HepG2 (cell line): ENCODE measurements around the gene FLRT2.

Experiments
- GTF3A ChIP-seq: sonication (generic); formaldehyde crosslinking; conservative IDR thresholded peaks from 2 replicates; pipeline ENCODE4 v1.4.0; 2020; ENCODE audit warnings: mild to moderate bottlenecking, missing genetic modification reagents
- MED1 ChIP-seq: sonication (generic); formaldehyde crosslinking; IDR thresholded peaks from 2 replicates; pipeline ENCODE4 v1.4.0; 2020; ENCODE audit warnings: missing genetic modification reagents
- NAIF1 ChIP-seq: sonication (generic); formaldehyde crosslinking; IDR thresholded peaks from 2 replicates; pipeline ENCODE4 v1.5.0; 2020; ENCODE audit warnings: mild to moderate bottlenecking, missing genetic modification reagents, borderline replicate concordance
- SRSF1 ChIP-seq: fragments of 200-400 bp; formaldehyde crosslinking; optimal IDR thresholded peaks from 2 replicates; pipeline ENCODE3; 2017; ENCODE audit warnings: mild to moderate bottlenecking, low read depth, low read length, moderate library complexity
- ZNF207 ChIP-seq: fragments of 450-650 bp; IDR thresholded peaks from 2 replicates; pipeline ENCODE4 v1.6.1; 2016; ENCODE audit warnings: antibody characterized with exemption, borderline replicate concordance
- ZNF501 ChIP-seq: sonication (generic); formaldehyde crosslinking; IDR thresholded peaks from 2 replicates; pipeline ENCODE4 v1.5.1; 2020; ENCODE audit warnings: mild to moderate bottlenecking, moderate library complexity, missing genetic modification reagents
- ZNF839 ChIP-seq: sonication (generic); formaldehyde crosslinking; IDR thresholded peaks from 2 replicates; pipeline ENCODE4 v1.4.0; 2020; ENCODE audit warnings: missing genetic modification reagents, mild to moderate bottlenecking, borderline replicate concordance
- TF ChIP-seq, protein P1 (sequence below), 2 experiments: fragments of 450-650 bp in 1 of 2; sonication (generic) in 1 of 2; formaldehyde crosslinking in 1 of 2; IDR thresholded peaks; 2 replicates each; pipeline versions ENCODE4 v1.6.1 to v1.8.0; 2016 to 2022; ENCODE audit warnings: antibody characterized with exemption in 1 of 2, mild to moderate bottlenecking in 1 of 2, missing genetic modification reagents in 1 of 2
- TF ChIP-seq, protein P2 (sequence below): sonication (generic); formaldehyde crosslinking; IDR thresholded peaks from 2 replicates; pipeline ENCODE4 v1.4.0; 2020; ENCODE audit warnings: missing genetic modification reagents, borderline replicate concordance
- TF ChIP-seq, protein P3 (sequence below): sonication (generic); formaldehyde crosslinking; IDR thresholded peaks from 2 replicates; pipeline ENCODE4 v1.8.0; 2022; ENCODE audit warnings: low read depth, missing genetic modification reagents

DNA sequence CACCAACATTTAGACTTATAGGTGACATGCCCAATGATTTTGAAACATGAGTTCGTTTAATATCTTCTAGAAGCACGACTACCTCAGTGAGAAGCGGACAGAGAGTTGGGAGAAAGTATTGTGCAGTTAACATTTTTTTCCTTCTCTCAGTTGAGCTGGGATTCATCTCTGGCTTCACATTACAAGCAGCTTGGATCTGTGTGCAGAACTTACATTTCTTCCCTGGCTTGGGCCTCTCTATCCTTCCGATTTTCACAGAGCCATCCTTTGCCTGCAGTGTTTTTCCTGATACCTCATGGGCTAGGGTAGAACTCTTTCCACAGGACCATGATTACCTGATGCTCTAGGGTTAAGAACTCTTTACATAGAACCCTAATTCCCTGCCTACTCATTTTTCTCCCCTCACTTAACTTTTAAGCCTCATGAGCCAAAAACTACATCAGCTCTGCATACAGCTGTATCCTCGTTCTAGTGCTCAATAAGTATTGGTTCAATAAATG is 86.5 kb downstream of the FLRT2 start:
- TF ChIP-seq, protein P1, sequence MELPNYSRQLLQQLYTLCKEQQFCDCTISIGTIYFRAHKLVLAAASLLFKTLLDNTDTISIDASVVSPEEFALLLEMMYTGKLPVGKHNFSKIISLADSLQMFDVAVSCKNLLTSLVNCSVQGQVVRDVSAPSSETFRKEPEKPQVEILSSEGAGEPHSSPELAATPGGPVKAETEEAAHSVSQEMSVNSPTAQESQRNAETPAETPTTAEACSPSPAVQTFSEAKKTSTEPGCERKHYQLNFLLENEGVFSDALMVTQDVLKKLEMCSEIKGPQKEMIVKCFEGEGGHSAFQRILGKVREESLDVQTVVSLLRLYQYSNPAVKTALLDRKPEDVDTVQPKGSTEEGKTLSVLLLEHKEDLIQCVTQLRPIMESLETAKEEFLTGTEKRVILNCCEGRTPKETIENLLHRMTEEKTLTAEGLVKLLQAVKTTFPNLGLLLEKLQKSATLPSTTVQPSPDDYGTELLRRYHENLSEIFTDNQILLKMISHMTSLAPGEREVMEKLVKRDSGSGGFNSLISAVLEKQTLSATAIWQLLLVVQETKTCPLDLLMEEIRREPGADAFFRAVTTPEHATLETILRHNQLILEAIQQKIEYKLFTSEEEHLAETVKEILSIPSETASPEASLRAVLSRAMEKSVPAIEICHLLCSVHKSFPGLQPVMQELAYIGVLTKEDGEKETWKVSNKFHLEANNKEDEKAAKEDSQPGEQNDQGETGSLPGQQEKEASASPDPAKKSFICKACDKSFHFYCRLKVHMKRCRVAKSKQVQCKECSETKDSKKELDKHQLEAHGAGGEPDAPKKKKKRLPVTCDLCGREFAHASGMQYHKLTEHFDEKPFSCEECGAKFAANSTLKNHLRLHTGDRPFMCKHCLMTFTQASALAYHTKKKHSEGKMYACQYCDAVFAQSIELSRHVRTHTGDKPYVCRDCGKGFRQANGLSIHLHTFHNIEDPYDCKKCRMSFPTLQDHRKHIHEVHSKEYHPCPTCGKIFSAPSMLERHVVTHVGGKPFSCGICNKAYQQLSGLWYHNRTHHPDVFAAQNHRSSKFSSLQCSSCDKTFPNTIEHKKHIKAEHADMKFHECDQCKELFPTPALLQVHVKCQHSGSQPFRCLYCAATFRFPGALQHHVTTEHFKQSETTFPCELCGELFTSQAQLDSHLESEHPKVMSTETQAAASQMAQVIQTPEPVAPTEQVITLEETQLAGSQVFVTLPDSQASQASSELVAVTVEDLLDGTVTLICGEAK (IDR thresholded peaks at IDR 0.05) = no peak
- TF ChIP-seq, protein P1 (CRISPR knock-in tag; IDR thresholded peaks at IDR 0.05) = no peak
- TF ChIP-seq ZNF839 (no peak), GTF3A (CRISPR knock-in tag) (no peak), ZNF501 (no peak), SRSF1 (no peak), MED1 (CRISPR knock-in tag) (no peak), ZNF207 (no peak), NAIF1 (CRISPR knock-in tag) (no peak)
- TF ChIP-seq, protein P2, sequence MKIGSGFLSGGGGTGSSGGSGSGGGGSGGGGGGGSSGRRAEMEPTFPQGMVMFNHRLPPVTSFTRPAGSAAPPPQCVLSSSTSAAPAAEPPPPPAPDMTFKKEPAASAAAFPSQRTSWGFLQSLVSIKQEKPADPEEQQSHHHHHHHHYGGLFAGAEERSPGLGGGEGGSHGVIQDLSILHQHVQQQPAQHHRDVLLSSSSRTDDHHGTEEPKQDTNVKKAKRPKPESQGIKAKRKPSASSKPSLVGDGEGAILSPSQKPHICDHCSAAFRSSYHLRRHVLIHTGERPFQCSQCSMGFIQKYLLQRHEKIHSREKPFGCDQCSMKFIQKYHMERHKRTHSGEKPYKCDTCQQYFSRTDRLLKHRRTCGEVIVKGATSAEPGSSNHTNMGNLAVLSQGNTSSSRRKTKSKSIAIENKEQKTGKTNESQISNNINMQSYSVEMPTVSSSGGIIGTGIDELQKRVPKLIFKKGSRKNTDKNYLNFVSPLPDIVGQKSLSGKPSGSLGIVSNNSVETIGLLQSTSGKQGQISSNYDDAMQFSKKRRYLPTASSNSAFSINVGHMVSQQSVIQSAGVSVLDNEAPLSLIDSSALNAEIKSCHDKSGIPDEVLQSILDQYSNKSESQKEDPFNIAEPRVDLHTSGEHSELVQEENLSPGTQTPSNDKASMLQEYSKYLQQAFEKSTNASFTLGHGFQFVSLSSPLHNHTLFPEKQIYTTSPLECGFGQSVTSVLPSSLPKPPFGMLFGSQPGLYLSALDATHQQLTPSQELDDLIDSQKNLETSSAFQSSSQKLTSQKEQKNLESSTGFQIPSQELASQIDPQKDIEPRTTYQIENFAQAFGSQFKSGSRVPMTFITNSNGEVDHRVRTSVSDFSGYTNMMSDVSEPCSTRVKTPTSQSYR (CRISPR knock-in tag) = no peak
- TF ChIP-seq, protein P3, sequence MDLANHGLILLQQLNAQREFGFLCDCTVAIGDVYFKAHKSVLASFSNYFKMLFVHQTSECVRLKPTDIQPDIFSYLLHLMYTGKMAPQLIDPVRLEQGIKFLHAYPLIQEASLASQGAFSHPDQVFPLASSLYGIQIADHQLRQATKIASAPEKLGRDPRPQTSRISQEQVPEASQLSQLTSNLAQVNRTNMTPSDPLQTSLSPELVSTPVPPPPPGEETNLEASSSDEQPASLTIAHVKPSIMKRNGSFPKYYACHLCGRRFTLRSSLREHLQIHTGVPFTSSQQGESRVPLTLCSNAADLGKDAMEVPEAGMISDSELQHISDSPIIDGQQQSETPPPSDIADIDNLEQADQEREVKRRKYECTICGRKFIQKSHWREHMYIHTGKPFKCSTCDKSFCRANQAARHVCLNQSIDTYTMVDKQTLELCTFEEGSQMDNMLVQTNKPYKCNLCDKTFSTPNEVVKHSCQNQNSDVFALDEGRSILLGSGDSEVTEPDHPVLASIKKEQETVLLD (CRISPR knock-in tag) = no peak
